ENCODE measurements around the gene LDLRAD4.

Gene LDLRAD4

DNA sequence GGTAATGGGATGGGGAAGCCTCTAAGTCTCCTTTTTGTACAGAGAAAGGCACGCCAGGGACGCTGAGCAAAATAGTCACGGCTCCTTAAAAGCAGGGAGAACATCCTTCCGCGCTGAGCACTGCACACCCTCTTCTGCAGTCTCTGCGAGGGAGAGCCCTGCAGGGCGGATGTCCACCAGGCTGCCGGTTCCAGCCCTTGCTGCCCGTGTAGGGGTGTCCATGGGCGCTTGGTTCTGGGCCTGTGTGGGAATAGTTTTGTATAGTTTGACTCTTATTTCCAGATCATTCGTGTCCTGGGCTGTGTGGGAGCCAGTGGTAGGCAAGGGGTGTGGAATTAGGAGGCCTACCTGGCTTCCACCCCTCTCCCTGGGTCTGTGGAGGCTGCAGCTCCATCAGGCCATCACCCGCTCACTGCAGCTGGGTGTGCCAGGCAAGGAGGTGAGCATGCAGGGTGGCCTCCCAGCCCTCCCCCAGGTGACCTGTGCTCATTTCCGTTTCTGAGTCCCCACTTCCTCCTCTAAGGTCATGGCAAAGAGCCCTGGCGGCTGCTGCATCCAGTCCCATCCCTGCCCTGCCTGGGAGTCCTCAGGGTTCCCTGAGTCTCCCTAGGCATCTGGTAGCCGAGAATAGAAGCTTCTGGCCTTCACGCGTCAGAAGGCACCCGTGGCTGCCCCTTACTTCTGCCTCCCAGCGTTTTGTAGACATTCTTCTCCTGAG is 202.6 kb downstream of the LDLRAD4 start:
- no peak for TF ChIP-seq TOX (CRISPR knock-in tag; IDR thresholded peaks at IDR 0.05; ENCODE audit: borderline replicate concordance)
- TF ChIP-seq PPARA (CRISPR knock-in tag; IDR thresholded peaks at IDR 0.05; ENCODE audit: borderline replicate concordance): no peak
- TF ChIP-seq ZFP3 (CRISPR knock-in tag; IDR thresholded peaks at IDR 0.05): no peak
- TF ChIP-seq, protein P1, sequence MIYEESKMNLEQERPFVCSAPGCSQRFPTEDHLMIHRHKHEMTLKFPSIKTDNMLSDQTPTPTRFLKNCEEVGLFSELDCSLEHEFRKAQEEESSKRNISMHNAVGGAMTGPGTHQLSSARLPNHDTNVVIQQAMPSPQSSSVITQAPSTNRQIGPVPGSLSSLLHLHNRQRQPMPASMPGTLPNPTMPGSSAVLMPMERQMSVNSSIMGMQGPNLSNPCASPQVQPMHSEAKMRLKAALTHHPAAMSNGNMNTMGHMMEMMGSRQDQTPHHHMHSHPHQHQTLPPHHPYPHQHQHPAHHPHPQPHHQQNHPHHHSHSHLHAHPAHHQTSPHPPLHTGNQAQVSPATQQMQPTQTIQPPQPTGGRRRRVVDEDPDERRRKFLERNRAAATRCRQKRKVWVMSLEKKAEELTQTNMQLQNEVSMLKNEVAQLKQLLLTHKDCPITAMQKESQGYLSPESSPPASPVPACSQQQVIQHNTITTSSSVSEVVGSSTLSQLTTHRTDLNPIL (CRISPR knock-in tag; IDR thresholded peaks at IDR 0.05; ENCODE audit: low read depth): no peak
- TF ChIP-seq CSDC2 (CRISPR knock-in tag; IDR thresholded peaks at IDR 0.05): no peak
- no peak for TF ChIP-seq TCF4 (CRISPR knock-in tag; IDR thresholded peaks at IDR 0.05; ENCODE audit: borderline replicate concordance)
- TF ChIP-seq BACH2 (CRISPR knock-in tag; IDR thresholded peaks at IDR 0.05; ENCODE audit: borderline replicate concordance): no peak
- TF ChIP-seq CSRNP3 (CRISPR knock-in tag; IDR thresholded peaks at IDR 0.05): no peak
- no peak for TF ChIP-seq ZNF565 (CRISPR knock-in tag; conservative IDR thresholded peaks at IDR 0.05; ENCODE audit: low read depth)
- TF ChIP-seq OSR1 (CRISPR knock-in tag; IDR thresholded peaks at IDR 0.05): no peak
- no peak for ATAC-seq

DNA sequence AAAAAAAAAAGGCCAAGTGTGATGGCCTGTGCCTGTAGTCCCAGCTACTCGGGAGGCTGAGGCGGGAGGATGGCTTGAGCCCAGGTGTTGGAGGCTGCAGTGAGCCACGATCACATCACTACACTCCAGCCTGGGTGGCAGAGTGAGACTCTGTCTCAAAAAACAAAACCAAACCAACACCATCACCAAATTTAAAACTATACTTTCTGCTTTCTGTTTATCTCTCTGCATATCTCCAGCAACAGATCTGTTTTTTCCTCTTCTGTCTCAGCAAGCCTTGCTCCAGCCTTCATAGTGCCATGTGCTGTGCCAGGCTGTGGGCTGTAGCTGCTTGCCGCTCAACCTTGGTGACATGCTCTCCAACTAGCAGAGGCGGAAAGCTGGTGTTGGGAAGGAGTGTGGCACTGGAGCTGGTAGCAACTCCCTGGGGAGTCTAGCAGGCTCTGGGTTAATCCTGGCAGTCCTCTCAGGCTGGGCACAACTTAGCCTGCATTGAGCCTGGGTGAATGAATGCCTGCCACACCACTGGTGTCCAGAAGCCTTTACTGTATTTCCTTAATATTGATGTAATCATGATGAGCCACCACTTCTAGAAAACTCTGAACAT is 204.1 kb downstream of the LDLRAD4 start:
- ATAC-seq: no peak
- TF ChIP-seq CSRNP3 (CRISPR knock-in tag; IDR thresholded peaks at IDR 0.05) (no peak), ZNF565 (CRISPR knock-in tag; conservative IDR thresholded peaks at IDR 0.05; ENCODE audit: low read depth) (no peak), PPARA (CRISPR knock-in tag; IDR thresholded peaks at IDR 0.05; ENCODE audit: borderline replicate concordance) (no peak), PATZ1 (CRISPR knock-in tag; IDR thresholded peaks at IDR 0.05; ENCODE audit: borderline replicate concordance) (no peak), ZNF8 (CRISPR knock-in tag; IDR thresholded peaks at IDR 0.05) (no peak), CSDC2 (CRISPR knock-in tag; IDR thresholded peaks at IDR 0.05) (no peak), ZNF70 (CRISPR knock-in tag; IDR thresholded peaks at IDR 0.05) (no peak), ESRRG (CRISPR knock-in tag; IDR thresholded peaks at IDR 0.05) (no peak), ZFP30 (CRISPR knock-in tag; IDR thresholded peaks at IDR 0.05) (no peak), SNAI2 (CRISPR knock-in tag; IDR thresholded peaks at IDR 0.05) (no peak), ZFP3 (CRISPR knock-in tag; IDR thresholded peaks at IDR 0.05) (no peak), TCF4 (CRISPR knock-in tag; IDR thresholded peaks at IDR 0.05; ENCODE audit: borderline replicate concordance) (no peak), ARNTL (CRISPR knock-in tag; IDR thresholded peaks at IDR 0.05; ENCODE audit: borderline replicate concordance, low read depth) (no peak)
- TF ChIP-seq, protein P1 (CRISPR knock-in tag; IDR thresholded peaks at IDR 0.05; ENCODE audit: low read depth): no peak
- TF ChIP-seq, protein P2, sequence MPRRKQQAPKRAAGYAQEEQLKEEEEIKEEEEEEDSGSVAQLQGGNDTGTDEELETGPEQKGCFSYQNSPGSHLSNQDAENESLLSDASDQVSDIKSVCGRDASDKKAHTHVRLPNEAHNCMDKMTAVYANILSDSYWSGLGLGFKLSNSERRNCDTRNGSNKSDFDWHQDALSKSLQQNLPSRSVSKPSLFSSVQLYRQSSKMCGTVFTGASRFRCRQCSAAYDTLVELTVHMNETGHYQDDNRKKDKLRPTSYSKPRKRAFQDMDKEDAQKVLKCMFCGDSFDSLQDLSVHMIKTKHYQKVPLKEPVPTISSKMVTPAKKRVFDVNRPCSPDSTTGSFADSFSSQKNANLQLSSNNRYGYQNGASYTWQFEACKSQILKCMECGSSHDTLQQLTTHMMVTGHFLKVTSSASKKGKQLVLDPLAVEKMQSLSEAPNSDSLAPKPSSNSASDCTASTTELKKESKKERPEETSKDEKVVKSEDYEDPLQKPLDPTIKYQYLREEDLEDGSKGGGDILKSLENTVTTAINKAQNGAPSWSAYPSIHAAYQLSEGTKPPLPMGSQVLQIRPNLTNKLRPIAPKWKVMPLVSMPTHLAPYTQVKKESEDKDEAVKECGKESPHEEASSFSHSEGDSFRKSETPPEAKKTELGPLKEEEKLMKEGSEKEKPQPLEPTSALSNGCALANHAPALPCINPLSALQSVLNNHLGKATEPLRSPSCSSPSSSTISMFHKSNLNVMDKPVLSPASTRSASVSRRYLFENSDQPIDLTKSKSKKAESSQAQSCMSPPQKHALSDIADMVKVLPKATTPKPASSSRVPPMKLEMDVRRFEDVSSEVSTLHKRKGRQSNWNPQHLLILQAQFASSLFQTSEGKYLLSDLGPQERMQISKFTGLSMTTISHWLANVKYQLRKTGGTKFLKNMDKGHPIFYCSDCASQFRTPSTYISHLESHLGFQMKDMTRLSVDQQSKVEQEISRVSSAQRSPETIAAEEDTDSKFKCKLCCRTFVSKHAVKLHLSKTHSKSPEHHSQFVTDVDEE (CRISPR knock-in tag; IDR thresholded peaks at IDR 0.05): no peak
- TF ChIP-seq, protein P3, sequence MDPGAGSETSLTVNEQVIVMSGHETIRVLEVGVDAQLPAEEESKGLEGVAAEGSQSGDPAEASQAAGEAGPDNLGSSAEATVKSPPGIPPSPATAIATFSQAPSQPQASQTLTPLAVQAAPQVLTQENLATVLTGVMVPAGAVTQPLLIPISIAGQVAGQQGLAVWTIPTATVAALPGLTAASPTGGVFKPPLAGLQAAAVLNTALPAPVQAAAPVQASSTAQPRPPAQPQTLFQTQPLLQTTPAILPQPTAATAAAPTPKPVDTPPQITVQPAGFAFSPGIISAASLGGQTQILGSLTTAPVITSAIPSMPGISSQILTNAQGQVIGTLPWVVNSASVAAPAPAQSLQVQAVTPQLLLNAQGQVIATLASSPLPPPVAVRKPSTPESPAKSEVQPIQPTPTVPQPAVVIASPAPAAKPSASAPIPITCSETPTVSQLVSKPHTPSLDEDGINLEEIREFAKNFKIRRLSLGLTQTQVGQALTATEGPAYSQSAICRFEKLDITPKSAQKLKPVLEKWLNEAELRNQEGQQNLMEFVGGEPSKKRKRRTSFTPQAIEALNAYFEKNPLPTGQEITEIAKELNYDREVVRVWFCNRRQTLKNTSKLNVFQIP (CRISPR knock-in tag; IDR thresholded peaks at IDR 0.05; ENCODE audit: borderline replicate concordance, low read depth): no peak

Measured in SK-N-SH treated with all-trans-retinoic acid at 6 μM for 48 hours (cell line).